Mesenchymal stem cell (in vitro differentiated cells and primary cell): ENCODE data around the gene PCNT.
"Not testable (repeated sequence)": the region's sequence is repeated elsewhere in the genome, so short reads cannot be mapped to it uniquely, and the experiment has no call there.

Experiments
- DNase-seq: peaks from one replicate; pipeline ENCODE4 v3.0.0-alpha.2; 2013
- H2AFZ ChIP-seq: one replicate; pipeline ENCODE4 v1.6.1; 2013; ENCODE audit warnings: low read depth, mild to moderate bottlenecking, control low read depth, inconsistent platforms, low read length, moderate library complexity
- H2AK5ac ChIP-seq: 2 replicates; pipeline ENCODE4 v1.6.1; 2013; ENCODE audit warnings: low read length, moderate library complexity, mild to moderate bottlenecking, inconsistent platforms; ENCODE audit not compliant: severe bottlenecking
- H2BK120ac ChIP-seq: one replicate; pipeline ENCODE4 v1.6.1; 2013; ENCODE audit warnings: low read depth, mild to moderate bottlenecking, inconsistent platforms, low read length, moderate library complexity
- H2BK12ac ChIP-seq, 2 experiments: one replicate each; pipeline ENCODE4 v1.6.1; 2013; ENCODE audit warnings: inconsistent platforms in 2 of 2, low read length in 2 of 2, mild to moderate bottlenecking in 2 of 2, moderate library complexity in 2 of 2, control low read depth in 1 of 2
- H2BK15ac ChIP-seq: one replicate; pipeline ENCODE4 v1.6.1; 2013; ENCODE audit warnings: mild to moderate bottlenecking, low read depth, inconsistent platforms; ENCODE audit not compliant: poor library complexity, severe bottlenecking
- H2BK5ac ChIP-seq: 2 replicates; pipeline ENCODE4 v1.6.1; 2013; ENCODE audit warnings: low read depth, mild to moderate bottlenecking, low read length, control low read depth, inconsistent platforms; ENCODE audit not compliant: poor library complexity, severe bottlenecking
- H3K14ac ChIP-seq, 2 experiments: one replicate each; pipeline ENCODE4 v1.6.1; 2013; ENCODE audit warnings: inconsistent platforms in 2 of 2, low read length in 2 of 2, control low read depth in 1 of 2, mild to moderate bottlenecking in 1 of 2, moderate library complexity in 1 of 2
- H3K18ac ChIP-seq, 2 experiments: one replicate each; pipeline ENCODE4 v1.6.1; 2013; ENCODE audit warnings: inconsistent platforms in 2 of 2, low read length in 2 of 2, control low read depth in 1 of 2, low read depth in 1 of 2, mild to moderate bottlenecking in 1 of 2
- H3K23ac ChIP-seq, 2 experiments: one replicate each; pipeline ENCODE4 v1.6.1; 2013; ENCODE audit warnings: inconsistent platforms in 2 of 2, low read length in 2 of 2, mild to moderate bottlenecking in 2 of 2, moderate library complexity in 2 of 2, control low read depth in 1 of 2
- H3K27ac ChIP-seq: 2 replicates; pipeline ENCODE4 v1.5.1; 2013; ENCODE audit warnings: mild to moderate bottlenecking, moderate library complexity, low read length, control low read depth, inconsistent platforms; ENCODE audit not compliant: poor library complexity, severe bottlenecking
- H3K27me3 ChIP-seq, 2 experiments: 2 replicates each; pipeline versions ENCODE4 v1.6.1 to v1.7.0; 2013; ENCODE audit warnings: low read length in 2 of 2, mild to moderate bottlenecking in 2 of 2, moderate library complexity in 2 of 2, control low read depth in 1 of 2, inconsistent platforms in 1 of 2; ENCODE audit not compliant: control insufficient read depth in 1 of 2, insufficient read depth in 1 of 2
- H3K36me3 ChIP-seq, 2 experiments: 2 replicates each; pipeline versions ENCODE4 v1.6.1 to v1.7.0; 2013; ENCODE audit warnings: low read length in 2 of 2, control low read depth in 1 of 2, inconsistent platforms in 1 of 2, low read depth in 1 of 2, mild to moderate bottlenecking in 1 of 2; ENCODE audit not compliant: insufficient read depth in 2 of 2, control insufficient read depth in 1 of 2
- H3K4ac ChIP-seq, 2 experiments: one replicate each; pipeline ENCODE4 v1.6.1; 2013; ENCODE audit warnings: inconsistent platforms in 2 of 2, low read length in 2 of 2, mild to moderate bottlenecking in 2 of 2, moderate library complexity in 2 of 2, control low read depth in 1 of 2, low read depth in 1 of 2
- H3K4me1 ChIP-seq: 2 replicates; pipeline ENCODE4 v1.6.1; 2013; ENCODE audit warnings: low read depth, low read length, control low read depth; ENCODE audit not compliant: control insufficient read depth, insufficient read depth
- H3K4me2 ChIP-seq: 2 replicates; pipeline ENCODE4 v1.6.1; 2013; ENCODE audit warnings: low read length, mild to moderate bottlenecking, inconsistent platforms; ENCODE audit not compliant: poor library complexity, severe bottlenecking
- H3K4me3 ChIP-seq, 2 experiments: 2 replicates each; pipeline versions ENCODE4 v1.5.1 to v1.7.0; 2013; ENCODE audit warnings: low read length in 2 of 2, mild to moderate bottlenecking in 2 of 2, control low read depth in 1 of 2, low read depth in 1 of 2; ENCODE audit not compliant: insufficient read depth in 1 of 2
- H3K79me1 ChIP-seq: replicated peaks from 2 replicates; pipeline ENCODE4 v1.6.1; 2013; ENCODE audit warnings: mild to moderate bottlenecking, control low read depth, low read length, inconsistent platforms; ENCODE audit not compliant: poor library complexity, severe bottlenecking
- H3K9ac ChIP-seq: 2 replicates; pipeline ENCODE4 v1.7.0; 2013; ENCODE audit warnings: mild to moderate bottlenecking, low read length, moderate library complexity
- H3K9me3 ChIP-seq: 2 replicates; pipeline ENCODE4 v1.7.0; 2013; ENCODE audit warnings: mild to moderate bottlenecking, low read length; ENCODE audit not compliant: control insufficient read depth
- H4K8ac ChIP-seq: one replicate; pipeline ENCODE4 v1.6.1; 2013; ENCODE audit warnings: inconsistent platforms, mild to moderate bottlenecking, low read length, moderate library complexity
- H4K91ac ChIP-seq: one replicate; pipeline ENCODE4 v1.6.1; 2013; ENCODE audit warnings: mild to moderate bottlenecking, low read length, inconsistent platforms
- WGBS: methylation state at CpG from one replicate; pipeline ENCODE4 v1.1.7; 2013; ENCODE audit warnings: mixed read lengths; 5-methylcytosine and 5-hydroxymethylcytosine counted together

Gene PCNT

GRCh38 chr21:46459356-46460112 lies 135.6 kb downstream of the PCNT start:
- Histone ChIP-seq H4K91ac (no peak overlapping the region), H2BK15ac (no peak overlapping the region), H3K9ac (peak overlapping the region; percentile 89), H3K4ac (peak overlapping the region in 1 of 2 experiments; percentile 98), H3K4me1 (peaks cover 8% of the 10 kb centered on the region), H3K9me3 (no peaks in the 10 kb centered on the region), H3K14ac (peak overlapping the region in 1 of 2 experiments; percentile 87), H3K27ac (no peak overlapping the region), H2BK12ac (no peak overlapping the region), H3K27me3 (no peaks in the 10 kb centered on the region), H3K4me2 (peak overlapping the region; percentile 98), H3K79me1 (peaks cover 34% of the 10 kb centered on the region), H2BK120ac (peak overlapping the region; percentile 59), H2AK5ac (no peak overlapping the region), H2AFZ (no peak overlapping the region), H3K23ac (peak overlapping the region in 1 of 2 experiments; percentile 91), H4K8ac (no peak overlapping the region), H3K36me3 (peaks cover 2 to 16% of the 10 kb centered on the region in 2 experiments), H3K4me3 (peak overlapping the region; percentile 95 to 98), H3K18ac (peak overlapping the region in 1 of 2 experiments; percentile 97), H2BK5ac (no peak overlapping the region)
- 5% methylated on average over 31 of the region's 41 CpGs for WGBS
- DNase-seq, result peak; percentile 52

DNA sequence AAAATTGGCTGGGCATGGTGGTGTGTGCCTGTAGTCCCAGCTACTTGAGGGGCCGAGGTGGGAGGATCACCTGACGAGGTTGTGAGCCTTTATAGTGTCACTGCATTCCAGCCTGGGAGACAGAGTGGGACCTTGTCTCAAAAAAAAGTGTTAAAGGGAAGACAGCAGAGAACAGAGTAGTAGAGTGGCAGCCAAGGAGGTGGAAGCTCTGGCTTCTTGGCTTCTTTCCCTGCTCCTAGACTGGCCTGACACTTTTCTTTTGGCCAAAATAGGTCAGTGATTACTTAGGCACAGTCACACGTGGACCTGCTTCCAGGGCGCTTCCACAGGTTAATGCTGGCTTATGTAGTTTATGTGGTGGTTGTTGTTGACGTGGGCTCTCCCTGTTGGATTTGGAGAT lies 138.0 kb downstream of the PCNT start:
- H2BK5ac ChIP-seq, result no peak overlapping the region
- no peak overlapping the region for H3K18ac ChIP-seq
- no peak for DNase-seq
- peaks cover 6% of the 10 kb centered on the region for H3K4me1 ChIP-seq
- H3K27ac ChIP-seq, result no peak overlapping the region
- H4K8ac ChIP-seq, result no peak overlapping the region
- no peak overlapping the region for H3K9ac ChIP-seq
- no peak overlapping the region for H3K14ac ChIP-seq
- 95% methylated on average over 5 of the region's 5 CpGs for WGBS
- H2AFZ ChIP-seq, result no peak overlapping the region
- no peak overlapping the region for H2BK120ac ChIP-seq
- no peak overlapping the region for H2BK15ac ChIP-seq
- peaks cover 25% of the 10 kb centered on the region for H3K79me1 ChIP-seq
- peaks cover 0 to 13% of the 10 kb centered on the region in 2 experiments for H3K36me3 ChIP-seq
- no peaks in the 10 kb centered on the region for H3K27me3 ChIP-seq
- H3K4me3 ChIP-seq, result no peak overlapping the region
- H3K4ac ChIP-seq, result no peak overlapping the region
- no peak overlapping the region for H2BK12ac ChIP-seq
- no peaks in the 10 kb centered on the region for H3K9me3 ChIP-seq
- no peak overlapping the region for H2AK5ac ChIP-seq
- H3K23ac ChIP-seq, result no peak overlapping the region
- no peak overlapping the region for H3K4me2 ChIP-seq
- H4K91ac ChIP-seq, result no peak overlapping the region

DNA sequence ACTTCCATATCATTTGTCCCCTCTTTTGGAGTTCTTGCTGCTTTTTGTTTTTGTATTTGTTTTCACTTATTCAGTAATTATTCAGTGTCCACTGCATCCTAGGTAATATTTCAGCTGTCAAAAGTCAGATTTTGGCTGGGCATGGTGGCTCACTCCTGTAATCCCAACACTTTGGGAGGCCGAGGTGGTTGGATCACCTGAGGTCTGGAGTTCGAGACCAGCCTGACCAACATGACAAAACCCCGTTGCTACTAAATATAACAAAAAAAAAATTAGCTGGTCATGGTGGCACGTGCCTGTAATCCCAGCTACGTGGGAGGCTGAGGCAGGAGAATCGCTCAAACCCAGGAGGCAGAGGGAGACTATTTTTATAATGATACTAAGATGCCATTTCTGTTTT lies 141.2 kb downstream of the PCNT start:
- H2AFZ ChIP-seq, H4K91ac ChIP-seq, H2BK120ac ChIP-seq, H2BK5ac ChIP-seq, H2AK5ac ChIP-seq, H3K27me3 ChIP-seq, H3K9me3 ChIP-seq, DNase-seq, H2BK15ac ChIP-seq, H2BK12ac ChIP-seq, H3K14ac ChIP-seq, H3K4me1 ChIP-seq, H3K4ac ChIP-seq, H3K4me2 ChIP-seq, H3K18ac ChIP-seq, H4K8ac ChIP-seq, H3K23ac ChIP-seq, H3K9ac ChIP-seq, H3K4me3 ChIP-seq, H3K27ac ChIP-seq: not testable (repeated sequence)
- peaks cover 22% of the 10 kb centered on the region for H3K79me1 ChIP-seq
- 95% methylated on average over 5 of the region's 6 CpGs for WGBS
- peaks cover 7 to 21% of the 10 kb centered on the region in 2 experiments for H3K36me3 ChIP-seq

DNA sequence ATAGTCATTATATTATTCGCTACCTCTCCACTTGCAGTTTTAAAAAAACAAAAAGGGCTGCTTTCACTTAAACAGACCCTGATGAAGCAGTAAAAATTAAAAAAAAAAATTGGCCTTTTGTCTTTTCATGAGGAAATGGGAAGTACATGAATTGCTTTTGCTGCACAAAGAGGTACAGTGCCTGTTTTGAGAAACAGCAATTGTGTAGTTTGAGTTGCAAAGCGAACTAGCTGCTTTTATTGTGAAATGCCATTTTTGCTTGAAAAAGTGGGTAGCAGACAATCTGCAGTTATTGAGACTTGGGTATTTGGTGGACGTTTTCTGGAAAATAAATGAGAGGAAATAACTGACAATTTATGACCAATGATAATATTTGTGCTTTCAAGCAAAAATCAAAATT lies 141.7 kb downstream of the PCNT start:
- no peak overlapping the region for H3K18ac ChIP-seq
- H3K4me1 ChIP-seq, result no peaks in the 10 kb centered on the region
- 100% methylated on average over 1 of the region's 3 CpGs for WGBS
- no peak overlapping the region for H2BK5ac ChIP-seq
- no peak overlapping the region for H2AK5ac ChIP-seq
- no peak overlapping the region for H2BK12ac ChIP-seq
- no peak overlapping the region for H4K8ac ChIP-seq
- H3K9me3 ChIP-seq, result no peaks in the 10 kb centered on the region
- H3K36me3 ChIP-seq, result peaks cover 9 to 21% of the 10 kb centered on the region in 2 experiments
- no peak overlapping the region for H2BK15ac ChIP-seq
- H3K27ac ChIP-seq, result no peak overlapping the region
- peaks cover 22% of the 10 kb centered on the region for H3K79me1 ChIP-seq
- no peak overlapping the region for H4K91ac ChIP-seq
- no peak overlapping the region for H3K4ac ChIP-seq
- no peak overlapping the region for H3K4me2 ChIP-seq
- H3K14ac ChIP-seq, result no peak overlapping the region
- H2BK120ac ChIP-seq, result no peak overlapping the region
- H2AFZ ChIP-seq, result no peak overlapping the region
- H3K4me3 ChIP-seq, result no peak overlapping the region
- H3K23ac ChIP-seq, result no peak overlapping the region
- no peaks in the 10 kb centered on the region for H3K27me3 ChIP-seq
- no peak overlapping the region for H3K9ac ChIP-seq
- DNase-seq, result no peak
